ENCODE results near the gene CCDC146.

CCDC146 gene

DNA sequence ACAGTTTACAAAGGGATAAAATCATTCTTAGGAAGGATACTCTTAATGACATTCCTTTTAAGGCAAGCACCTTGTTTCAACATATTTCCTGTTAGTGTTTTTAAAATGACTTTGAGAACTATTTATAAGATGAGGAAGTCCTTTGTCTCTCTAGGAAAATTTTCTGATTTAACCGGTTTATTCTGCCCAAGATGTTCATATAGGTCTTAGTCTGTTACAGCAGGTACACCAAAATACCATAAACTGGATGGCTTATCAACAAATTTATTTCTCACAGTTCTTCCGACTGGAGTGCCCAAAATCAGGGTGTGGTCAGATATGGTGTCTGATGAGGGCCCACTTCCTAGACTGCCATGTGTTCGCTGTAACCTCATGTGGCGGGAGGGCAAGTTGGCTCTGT is 215.8 kb downstream of the CCDC146 start:
- Histone ChIP-seq H3K4me3 (ENCODE audit: low read depth, low read length) (no peak overlapping the region), H3K27me3 (ENCODE audit: control insufficient read depth, insufficient read depth, low read length) (no peaks in the 10 kb centered on the region), H3K9ac (no peak overlapping the region), H3K79me2 (no peaks in the 10 kb centered on the region), H2AFZ (no peak overlapping the region), H3K27ac (no peak overlapping the region), H3K36me3 (ENCODE audit: control insufficient read depth, insufficient read depth, low read length) (no peaks in the 10 kb centered on the region), H3K4me2 (ENCODE audit: low read length) (no peak overlapping the region), H3K4me1 (peaks cover 7% of the 10 kb centered on the region), H3K9me3 (ENCODE audit: control insufficient read depth, low read length) (no peaks in the 10 kb centered on the region)
- TF ChIP-seq, protein P1, sequence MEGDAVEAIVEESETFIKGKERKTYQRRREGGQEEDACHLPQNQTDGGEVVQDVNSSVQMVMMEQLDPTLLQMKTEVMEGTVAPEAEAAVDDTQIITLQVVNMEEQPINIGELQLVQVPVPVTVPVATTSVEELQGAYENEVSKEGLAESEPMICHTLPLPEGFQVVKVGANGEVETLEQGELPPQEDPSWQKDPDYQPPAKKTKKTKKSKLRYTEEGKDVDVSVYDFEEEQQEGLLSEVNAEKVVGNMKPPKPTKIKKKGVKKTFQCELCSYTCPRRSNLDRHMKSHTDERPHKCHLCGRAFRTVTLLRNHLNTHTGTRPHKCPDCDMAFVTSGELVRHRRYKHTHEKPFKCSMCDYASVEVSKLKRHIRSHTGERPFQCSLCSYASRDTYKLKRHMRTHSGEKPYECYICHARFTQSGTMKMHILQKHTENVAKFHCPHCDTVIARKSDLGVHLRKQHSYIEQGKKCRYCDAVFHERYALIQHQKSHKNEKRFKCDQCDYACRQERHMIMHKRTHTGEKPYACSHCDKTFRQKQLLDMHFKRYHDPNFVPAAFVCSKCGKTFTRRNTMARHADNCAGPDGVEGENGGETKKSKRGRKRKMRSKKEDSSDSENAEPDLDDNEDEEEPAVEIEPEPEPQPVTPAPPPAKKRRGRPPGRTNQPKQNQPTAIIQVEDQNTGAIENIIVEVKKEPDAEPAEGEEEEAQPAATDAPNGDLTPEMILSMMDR (IDR thresholded peaks at IDR 0.05): no peak

DNA sequence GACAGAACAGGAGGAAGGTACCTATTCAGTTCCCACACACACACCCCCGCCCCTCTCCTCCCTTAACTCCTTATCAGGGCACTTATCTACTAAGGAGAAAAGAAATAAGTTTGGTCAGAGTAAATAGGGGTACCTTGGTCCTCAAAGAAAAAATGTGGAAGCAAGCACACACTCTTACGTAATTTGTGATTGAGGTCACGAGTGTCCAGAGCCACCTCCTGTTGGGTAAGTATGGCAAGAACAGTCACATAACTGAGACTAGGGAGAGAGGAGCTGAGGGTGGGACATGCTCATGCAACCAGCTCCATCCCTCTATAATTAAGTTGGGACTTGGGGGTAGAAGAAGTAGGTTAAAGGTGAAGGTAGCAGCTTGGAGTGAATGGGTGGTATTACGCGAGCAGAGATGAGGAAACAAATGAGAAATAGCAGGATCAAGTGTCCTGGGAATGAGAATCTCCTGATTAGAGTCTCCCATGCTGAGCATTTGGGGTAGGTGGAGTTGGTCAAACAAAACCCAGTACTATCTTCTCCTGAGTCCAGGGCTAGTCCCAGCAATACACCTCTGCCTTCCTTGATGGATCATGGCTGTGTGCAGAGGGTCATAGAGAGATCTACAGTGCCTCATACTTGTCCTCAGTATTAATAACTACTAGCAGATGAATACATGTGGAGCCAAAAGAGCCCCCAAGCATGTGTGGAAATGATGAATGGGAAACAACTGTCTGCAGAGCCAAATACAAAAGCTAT is 216.6 kb downstream of the CCDC146 start:
- H2AFZ ChIP-seq: no peak overlapping the region
- H3K9ac ChIP-seq: no peak overlapping the region
- no peaks in the 10 kb centered on the region for H3K27me3 ChIP-seq (ENCODE audit: control insufficient read depth, insufficient read depth, low read length)
- H3K27ac ChIP-seq: no peak overlapping the region
- no peaks in the 10 kb centered on the region for H3K79me2 ChIP-seq
- no peak overlapping the region for H3K4me3 ChIP-seq (ENCODE audit: low read depth, low read length)
- TF ChIP-seq, protein P1 (IDR thresholded peaks at IDR 0.05): no peak
- H3K4me1 ChIP-seq: peaks cover 7% of the 10 kb centered on the region
- no peak overlapping the region for H3K4me2 ChIP-seq (ENCODE audit: low read length)
- no peaks in the 10 kb centered on the region for H3K36me3 ChIP-seq (ENCODE audit: control insufficient read depth, insufficient read depth, low read length)
- H3K9me3 ChIP-seq (ENCODE audit: control insufficient read depth, low read length): no peaks in the 10 kb centered on the region

DNA sequence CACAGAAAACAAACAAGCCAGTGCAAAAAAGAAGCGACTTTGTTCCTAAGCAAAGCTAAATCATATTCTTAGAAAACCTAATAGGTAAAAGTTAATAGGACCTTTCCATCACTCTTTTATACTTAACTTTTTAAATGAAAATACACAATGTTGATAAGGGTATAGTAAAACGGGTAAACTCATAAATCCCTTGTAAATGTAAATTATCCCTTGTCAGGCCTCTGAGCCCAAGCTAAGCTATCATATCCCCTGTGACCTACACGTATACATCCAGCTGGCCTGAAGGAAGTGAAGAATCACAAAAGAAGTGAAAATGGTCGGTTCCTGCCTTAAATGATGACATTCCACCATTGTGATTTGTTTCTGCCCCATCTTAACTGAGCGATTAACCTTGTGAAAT is 217.3 kb downstream of the CCDC146 start:
- H3K36me3 ChIP-seq (ENCODE audit: control insufficient read depth, insufficient read depth, low read length): no peaks in the 10 kb centered on the region
- no peak overlapping the region for H3K4me3 ChIP-seq (ENCODE audit: low read depth, low read length)
- peaks cover 7% of the 10 kb centered on the region for H3K4me1 ChIP-seq
- H3K27ac ChIP-seq: no peak overlapping the region
- H2AFZ ChIP-seq: no peak overlapping the region
- no peak overlapping the region for H3K4me2 ChIP-seq (ENCODE audit: low read length)
- H3K9ac ChIP-seq: no peak overlapping the region
- no peaks in the 10 kb centered on the region for H3K27me3 ChIP-seq (ENCODE audit: control insufficient read depth, insufficient read depth, low read length)
- no peaks in the 10 kb centered on the region for H3K79me2 ChIP-seq
- TF ChIP-seq, protein P1 (IDR thresholded peaks at IDR 0.05): no peak
- no peaks in the 10 kb centered on the region for H3K9me3 ChIP-seq (ENCODE audit: control insufficient read depth, low read length)
